GM12878 (cell line): ENCODE data around the gene PHPT1. TPM values are rescaled to one million over a fixed set of nuclear protein-coding genes. Genes with fewer than 3 reads are reported as not detected.

Source experiments
- ATAC-seq: fragments of 200-7000 bp; cut with Tn5 transposase; 3 replicates; pipeline ENCODE4 v1.9.1; 2020; ENCODE audit warnings: mild to moderate bottlenecking, moderate library complexity
- BruUV-seq: library from RNA; stranded (reverse); fragments of 400-500 nt; replicated peaks from 2 replicates; lab custom pipeline; 2021; lab: Mats Ljungman, UMichigan
- CTCF ChIA-PET: fragments of 300-600 bp; sonication (Branson Sonifier 250); formaldehyde crosslinking; extraction: SDS; loops from one replicate; lab custom pipeline; 2021; ENCODE audit warnings: inconsistent platforms; lab: Yijun Ruan, JAX
- POLR2A ChIA-PET: fragments of 350-600 bp; formaldehyde crosslinking; extraction: SDS; loops from one replicate; lab custom pipeline; 2021; ENCODE audit warnings: inconsistent platforms; lab: Charles Lee
- RAD21 ChIA-PET: fragments of 300-600 bp; sonication (Branson Sonifier 250); formaldehyde crosslinking; loops from one replicate; lab custom pipeline; 2023; ENCODE audit warnings: antibody characterized with exemption; ENCODE audit not compliant: unreplicated experiment; lab: Charles Lee
- SMC1A ChIA-PET: fragments of 300-600 bp; sonication (Branson Sonifier 250); formaldehyde crosslinking; loops from one replicate; lab custom pipeline; 2023; ENCODE audit not compliant: unreplicated experiment, uncharacterized antibody; lab: Charles Lee
- DNase-seq: peaks from one replicate; pipeline ENCODE4 v3.0.0-alpha.2; 2011; ENCODE audit warnings: low read depth, low spot score
- FAIRE-seq: peaks from 3 replicates; lab custom pipeline; 2011; peaks lifted over from hg19 to GRCh38; lab: Jason Lieb, UNC
- H2AFZ ChIP-seq: 2 replicates; pipeline ENCODE4 v1.6.0; 2011; ENCODE audit warnings: low read depth, low read length, control low read depth; ENCODE audit not compliant: control insufficient read depth
- H3K27ac ChIP-seq: 2 replicates; pipeline ENCODE4 v1.5.1; 2011; ENCODE audit warnings: control low read depth; ENCODE audit not compliant: control insufficient read depth, insufficient read depth
- H3K27me3 ChIP-seq, 2 experiments: replicated peaks in 1 of 2; 2 replicates each; pipeline versions ENCODE4 v1.6.0 to v1.6.1; 2011; ENCODE audit warnings: low read length in 1 of 2; ENCODE audit not compliant: control insufficient read depth in 2 of 2, insufficient read depth in 2 of 2
- H3K36me3 ChIP-seq, 2 experiments: 2 replicates each; pipeline ENCODE4 v1.5.1; 2011; ENCODE audit warnings: low read length in 1 of 2; ENCODE audit not compliant: control insufficient read depth in 2 of 2, insufficient read depth in 2 of 2
- H3K4me1 ChIP-seq: 2 replicates; pipeline ENCODE4 v1.6.1; 2011; ENCODE audit warnings: mild to moderate bottlenecking, low read length, moderate library complexity, mixed read lengths; ENCODE audit not compliant: control insufficient read depth, insufficient read depth
- H3K4me2 ChIP-seq: 2 replicates; pipeline ENCODE4 v1.6.0; 2011; ENCODE audit warnings: control low read depth; ENCODE audit not compliant: control insufficient read depth, insufficient read depth
- H3K4me3 ChIP-seq: fragments of 200-600 bp; sonication (generic); 2 replicates; pipeline ENCODE4 v1.5.1; 2016
- H3K79me2 ChIP-seq: 2 replicates; pipeline ENCODE4 v1.6.0; 2011; ENCODE audit warnings: low read length; ENCODE audit not compliant: control insufficient read depth, insufficient read depth
- H3K9ac ChIP-seq: 2 replicates; pipeline ENCODE4 v1.8.0; 2011; ENCODE audit warnings: low read length, control low read depth, mixed read lengths; ENCODE audit not compliant: control insufficient read depth, insufficient read depth
- H3K9me3 ChIP-seq: replicated peaks from 3 replicates; pipeline ENCODE4 v1.5.1; 2011; ENCODE audit warnings: mild to moderate bottlenecking, low read length; ENCODE audit not compliant: control insufficient read depth, insufficient read depth
- H4K20me1 ChIP-seq: 2 replicates; pipeline ENCODE4 v1.6.0; 2011; ENCODE audit not compliant: control insufficient read depth, insufficient read depth
- BCL11A ChIP-seq: IDR thresholded peaks from 2 replicates; pipeline ENCODE4 v1.6.1; 2011; ENCODE audit warnings: low read depth, low read length
- BHLHE40 ChIP-seq, 2 experiments: fragments of 450-650 bp in 1 of 2; IDR thresholded peaks; 2 replicates each; pipeline ENCODE4 v1.6.1; 2011 to 2017; ENCODE audit warnings: low read depth in 2 of 2, borderline replicate concordance in 1 of 2, improper control_type of control experiment in 1 of 2, low read length in 1 of 2, mild to moderate bottlenecking in 1 of 2
- EGR1 ChIP-seq, 2 experiments: IDR thresholded peaks; 1 replicate in 1 of 2; 2 replicates in 1 of 2; pipeline ENCODE4 v1.6.1; 2011 to 2012; ENCODE audit warnings: low read depth in 2 of 2, low read length in 2 of 2, borderline replicate concordance in 1 of 2, mild to moderate bottlenecking in 1 of 2, moderate library complexity in 1 of 2
- EP300 ChIP-seq, 2 experiments: fragments of 150-350 bp in 1 of 2; IDR thresholded peaks; 2 replicates each; pipeline ENCODE4 v1.6.1; 2011 to 2012; ENCODE audit warnings: low read depth in 2 of 2, low read length in 2 of 2, borderline replicate concordance in 1 of 2, improper control_type of control experiment in 1 of 2, inconsistent platforms in 1 of 2; ENCODE audit not compliant: control insufficient read depth in 1 of 2
- GATAD2B ChIP-seq: fragments of 450-650 bp; conservative IDR thresholded peaks from 2 replicates; pipeline ENCODE4 v1.6.1; 2017; ENCODE audit warnings: low read depth, mild to moderate bottlenecking, moderate library complexity
- JUNB ChIP-seq: IDR thresholded peaks from 2 replicates; pipeline ENCODE4 v1.6.1; 2016; ENCODE audit warnings: antibody characterized with exemption, mild to moderate bottlenecking
- POLR2A ChIP-seq: IDR thresholded peaks from 2 replicates; pipeline ENCODE4 v1.6.1; 2011; ENCODE audit warnings: low read depth, mild to moderate bottlenecking, low read length
- POLR2AphosphoS2 ChIP-seq: IDR thresholded peaks from 2 replicates; pipeline ENCODE4 v1.6.1; 2011; ENCODE audit warnings: low read depth, mild to moderate bottlenecking, low read length, improper control_type of control experiment, moderate library complexity
- RAD21 ChIP-seq: IDR thresholded peaks from 2 replicates; pipeline ENCODE4 v1.6.1; 2011; ENCODE audit warnings: mild to moderate bottlenecking, low read depth, low read length, moderate library complexity; ENCODE audit not compliant: insufficient read depth
- RELA ChIP-seq: fragments of 450-650 bp; IDR thresholded peaks from 2 replicates; pipeline ENCODE4 v1.8.0; 2014; ENCODE audit warnings: borderline replicate concordance; ENCODE audit not compliant: partially characterized antibody
- SIN3A ChIP-seq: IDR thresholded peaks from 2 replicates; pipeline ENCODE4 v1.6.1; 2012; ENCODE audit warnings: low read depth, low read length, improper control_type of control experiment
- TCF12 ChIP-seq: IDR thresholded peaks from 2 replicates; pipeline ENCODE4 v1.6.1; 2011; ENCODE audit warnings: low read depth, mild to moderate bottlenecking, low read length
- WGBS: methylation state at CpG from one replicate; pipeline ENCODE4 v1.1.6; 2016; ENCODE audit warnings: low lambda C conversion rate; ENCODE audit not compliant: insufficient replicate concordance, insufficient coverage; ENCODE audit errors: missing lambda C conversion rate; 5-methylcytosine and 5-hydroxymethylcytosine counted together
- in situ Hi-C: fragments of 300-500 bp; cut with MboI; formaldehyde crosslinking; loops from 9 replicates; pipeline ENCODE4 v1.14.3; 2018; ENCODE audit warnings: mixed read lengths
- intact Hi-C: fragments of 100-400 bp; cut with micrococcal nuclease; formaldehyde crosslinking; loops from one replicate; pipeline ENCODE4 v1.14.2; 2022; ENCODE audit not compliant: unreplicated experiment
- polyA plus RNA-seq, 11 experiments: library from polyadenylated mRNA; depleted of rRNA in 4 of 11; unstranded in 6 of 11; stranded (reverse) in 5 of 11; fragments of >200 nt; fragmentation: Nextera tagmentation in 4 of 11; fragmentation: Illumina TruSeq in 1 of 11; extraction: Ambion mirVana in 4 of 11; extraction: Trizol in 1 of 11; gene quantifications; 1 replicate in 1 of 11; 2 replicates in 10 of 11; pipeline versions ENCODE4 v1.2.1 to v1.2.3, GENCODE V29; 2011 to 2016; ENCODE audit warnings: inconsistent platforms in 2 of 11, missing spikeins in 2 of 11, low read depth in 1 of 11
- total RNA-seq, 4 experiments: library from RNA; depleted of rRNA in 3 of 4; stranded (reverse); fragments of >200 nt in 3 of 4; fragmentation: Illumina TruSeq in 1 of 4; extraction: Trizol in 1 of 4; gene quantifications; 2 replicates each; pipeline versions ENCODE4 v1.2.1 to v1.2.3, GENCODE V29; 2013 to 2021
- TF ChIP-seq, protein P1 (sequence below): fragments of 450-650 bp; IDR thresholded peaks from 2 replicates; pipeline ENCODE4 v1.6.1; 2017; ENCODE audit warnings: mild to moderate bottlenecking, low read depth, inconsistent platforms; ENCODE audit not compliant: poor library complexity, severe bottlenecking
- TF ChIP-seq, protein P2 (sequence below), 3 experiments: IDR thresholded peaks in 2 of 3; conservative IDR thresholded peaks in 1 of 3; 2 replicates each; pipeline ENCODE4 v1.5.1; 2011; ENCODE audit warnings: low read depth in 3 of 3, low read length in 3 of 3, mild to moderate bottlenecking in 3 of 3, control low read depth in 2 of 3, moderate library complexity in 2 of 3, inconsistent platforms in 1 of 3, mixed read lengths in 1 of 3; ENCODE audit not compliant: control insufficient read depth in 2 of 3, insufficient read depth in 1 of 3; ENCODE audit errors: extremely low read depth in 1 of 3
- TF ChIP-seq, protein P3 (sequence below): IDR thresholded peaks from 2 replicates; pipeline ENCODE4 v1.6.1; 2011; ENCODE audit warnings: borderline replicate concordance, low read depth, mild to moderate bottlenecking, moderate library complexity, low read length; ENCODE audit not compliant: insufficient read depth, poor library complexity, severe bottlenecking

The PHPT1 gene
- total and polyA plus RNA-seq, 10 of the 15 experiments (the other 5 are each of a cell fraction or from before 2014, with no cell fraction given): 56.2 to 323 (median 140) TPM

DNA sequence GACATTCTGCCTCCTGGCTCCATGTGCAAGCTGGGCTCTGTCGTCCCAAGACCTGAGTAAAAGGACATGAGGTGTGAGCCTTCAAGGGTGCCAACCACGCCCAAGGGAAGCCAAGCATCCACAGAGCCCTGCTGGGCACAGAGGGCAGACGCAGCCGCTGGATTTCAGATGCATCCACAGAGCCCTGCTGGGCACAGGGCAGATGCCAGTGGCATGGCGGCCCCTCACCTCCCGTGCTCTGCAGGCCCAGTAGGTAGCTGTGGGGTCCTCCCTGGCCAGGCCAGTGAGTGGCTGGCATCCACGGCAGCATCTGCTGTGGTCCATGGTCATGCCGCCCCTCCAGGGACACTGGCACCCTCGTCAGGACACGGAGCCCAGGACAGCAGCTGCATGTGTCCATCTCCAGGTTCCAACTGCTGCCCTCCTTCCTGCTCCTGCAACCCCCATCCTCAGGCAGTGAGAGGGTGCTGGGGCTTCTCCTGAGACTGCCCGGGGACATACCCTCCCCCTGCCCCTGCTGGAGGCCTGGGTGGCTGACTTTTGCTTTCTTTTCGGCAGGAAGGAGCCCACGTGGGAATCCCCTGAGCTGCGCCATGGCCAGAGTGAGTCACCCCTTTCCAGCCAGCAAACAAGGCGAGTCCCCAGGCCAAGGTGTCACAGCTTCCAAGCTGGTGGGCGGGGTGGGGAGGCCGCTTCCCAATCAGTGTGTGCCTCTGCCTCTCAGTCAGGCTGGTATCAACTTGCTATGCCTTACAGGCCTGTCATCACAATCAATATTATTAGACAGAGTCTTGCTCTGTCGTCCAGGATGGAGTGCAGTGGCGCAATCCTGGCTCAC is 33.1 kb downstream of the PHPT1 start:
- in situ Hi-C loops: no loop called here
- ChIA-PET CTCF (interaction anchor here (1.1 to 6.9 kb wide), 8 partner anchors 16 to 153 kb away, joined by 3 to 46 read pairs (median 10); partner anchors contain the start of gene AJM1), POLR2A (interaction anchor here (0.8 to 4.6 kb wide), 11 partner anchors 9 to 268 kb away, joined by 3 to 41 read pairs (median 4); partner anchors contain the start of genes RABL6 and SAPCD2), RAD21 (interaction anchor here (0.7 to 2.0 kb wide), 8 partner anchors 13 to 152 kb away, joined by 3 to 23 read pairs (median 4); partner anchors contain the start of genes AJM1 and FUT7), SMC1A (interaction anchor here (0.6 to 8.0 kb wide), 8 partner anchors 10 to 72 kb away, joined by 3 to 70 read pairs (median 4); partner anchors contain the start of gene AJM1)
- peak overlapping the region; percentile 67 for H3K9ac ChIP-seq
- 6% methylated on average over 19 of the region's 19 CpGs for WGBS
- intact Hi-C loops: loop anchor here (5.0 to 10.0 kb wide), 2 partner anchors 35 to 78 kb away; partner anchors contain the start of genes PHPT1 and RABL6
- H3K27ac ChIP-seq: peak overlapping the region; percentile 85
- peaks cover 20% of the 10 kb centered on the region for H3K79me2 ChIP-seq
- DNase-seq (peak; percentile 73), ATAC-seq (peak; percentile 69), FAIRE-seq (peak; percentile 94)
- H3K36me3 ChIP-seq: no peaks in the 10 kb centered on the region
- H3K27me3 ChIP-seq: no peaks in the 10 kb centered on the region
- no TSS peak for BruUV-seq
- H3K4me2 ChIP-seq: peak overlapping the region; percentile 90
- H3K9me3 ChIP-seq: no peaks in the 10 kb centered on the region
- H3K4me3 ChIP-seq: peak overlapping the region; percentile 64
- peaks cover 40% of the 10 kb centered on the region for H3K4me1 ChIP-seq
- no peaks in the 10 kb centered on the region for H4K20me1 ChIP-seq
- peak overlapping the region; percentile 72 for H2AFZ ChIP-seq
- TF ChIP-seq POLR2A (peak; percentile 64), RELA (peak; percentile 95), RAD21 (no peak), BCL11A (no peak), EP300 (IDR thresholded peaks at IDR 0.05; ENCODE audit: borderline replicate concordance in 1 of 2, control insufficient read depth in 1 of 2, low read depth in 2 of 2, low read length in 2 of 2) (0 out of 4 replicates have a peak, but pooled peaks of 1 of the 2 experiments have one; percentile 37), GATAD2B (peak; percentile 62), POLR2AphosphoS2 (no peak), EGR1 (IDR thresholded peaks at IDR 0.05; ENCODE audit: borderline replicate concordance in 1 of 2, low read depth in 2 of 2, low read length in 2 of 2) (peak in 1 of 2 experiments; percentile 41; a peak in 1 of 3 replicates), SIN3A (peak; percentile 68; the same call in 1 of the 2 replicates), BHLHE40 (IDR thresholded peaks at IDR 0.05; ENCODE audit: borderline replicate concordance in 1 of 2, low read depth in 2 of 2, low read length in 1 of 2) (peak in 1 of 2 experiments; percentile 64; a peak in 1 of 4 replicates), TCF12 (peak; percentile 42; the same call in 1 of the 2 replicates), JUNB (peak; percentile 68)
- TF ChIP-seq, protein P1, sequence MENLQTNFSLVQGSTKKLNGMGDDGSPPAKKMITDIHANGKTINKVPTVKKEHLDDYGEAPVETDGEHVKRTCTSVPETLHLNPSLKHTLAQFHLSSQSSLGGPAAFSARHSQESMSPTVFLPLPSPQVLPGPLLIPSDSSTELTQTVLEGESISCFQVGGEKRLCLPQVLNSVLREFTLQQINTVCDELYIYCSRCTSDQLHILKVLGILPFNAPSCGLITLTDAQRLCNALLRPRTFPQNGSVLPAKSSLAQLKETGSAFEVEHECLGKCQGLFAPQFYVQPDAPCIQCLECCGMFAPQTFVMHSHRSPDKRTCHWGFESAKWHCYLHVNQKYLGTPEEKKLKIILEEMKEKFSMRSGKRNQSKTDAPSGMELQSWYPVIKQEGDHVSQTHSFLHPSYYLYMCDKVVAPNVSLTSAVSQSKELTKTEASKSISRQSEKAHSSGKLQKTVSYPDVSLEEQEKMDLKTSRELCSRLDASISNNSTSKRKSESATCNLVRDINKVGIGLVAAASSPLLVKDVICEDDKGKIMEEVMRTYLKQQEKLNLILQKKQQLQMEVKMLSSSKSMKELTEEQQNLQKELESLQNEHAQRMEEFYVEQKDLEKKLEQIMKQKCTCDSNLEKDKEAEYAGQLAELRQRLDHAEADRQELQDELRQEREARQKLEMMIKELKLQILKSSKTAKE: no peak
- TF ChIP-seq, protein P2, sequence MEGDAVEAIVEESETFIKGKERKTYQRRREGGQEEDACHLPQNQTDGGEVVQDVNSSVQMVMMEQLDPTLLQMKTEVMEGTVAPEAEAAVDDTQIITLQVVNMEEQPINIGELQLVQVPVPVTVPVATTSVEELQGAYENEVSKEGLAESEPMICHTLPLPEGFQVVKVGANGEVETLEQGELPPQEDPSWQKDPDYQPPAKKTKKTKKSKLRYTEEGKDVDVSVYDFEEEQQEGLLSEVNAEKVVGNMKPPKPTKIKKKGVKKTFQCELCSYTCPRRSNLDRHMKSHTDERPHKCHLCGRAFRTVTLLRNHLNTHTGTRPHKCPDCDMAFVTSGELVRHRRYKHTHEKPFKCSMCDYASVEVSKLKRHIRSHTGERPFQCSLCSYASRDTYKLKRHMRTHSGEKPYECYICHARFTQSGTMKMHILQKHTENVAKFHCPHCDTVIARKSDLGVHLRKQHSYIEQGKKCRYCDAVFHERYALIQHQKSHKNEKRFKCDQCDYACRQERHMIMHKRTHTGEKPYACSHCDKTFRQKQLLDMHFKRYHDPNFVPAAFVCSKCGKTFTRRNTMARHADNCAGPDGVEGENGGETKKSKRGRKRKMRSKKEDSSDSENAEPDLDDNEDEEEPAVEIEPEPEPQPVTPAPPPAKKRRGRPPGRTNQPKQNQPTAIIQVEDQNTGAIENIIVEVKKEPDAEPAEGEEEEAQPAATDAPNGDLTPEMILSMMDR (IDR thresholded peaks at IDR 0.05 in 2 of 3, conservative IDR thresholded peaks at IDR 0.05 in 1 of 3; ENCODE audit: control insufficient read depth in 2 of 3, extremely low read depth in 1 of 3, insufficient read depth in 1 of 3, low read depth in 3 of 3, low read length in 3 of 3): peak in 1 of 3 experiments; percentile 4; a peak in 1 of 6 replicates
- TF ChIP-seq, protein P3, sequence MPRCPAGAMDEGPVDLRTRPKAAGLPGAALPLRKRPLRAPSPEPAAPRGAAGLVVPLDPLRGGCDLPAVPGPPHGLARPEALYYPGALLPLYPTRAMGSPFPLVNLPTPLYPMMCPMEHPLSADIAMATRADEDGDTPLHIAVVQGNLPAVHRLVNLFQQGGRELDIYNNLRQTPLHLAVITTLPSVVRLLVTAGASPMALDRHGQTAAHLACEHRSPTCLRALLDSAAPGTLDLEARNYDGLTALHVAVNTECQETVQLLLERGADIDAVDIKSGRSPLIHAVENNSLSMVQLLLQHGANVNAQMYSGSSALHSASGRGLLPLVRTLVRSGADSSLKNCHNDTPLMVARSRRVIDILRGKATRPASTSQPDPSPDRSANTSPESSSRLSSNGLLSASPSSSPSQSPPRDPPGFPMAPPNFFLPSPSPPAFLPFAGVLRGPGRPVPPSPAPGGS: no peak
